Measurements from ENCODE around the gene NOP9. TPM values are rescaled to one million over a fixed set of nuclear protein-coding genes. Genes with fewer than 3 reads are reported as not detected.

Gene NOP9
- total and polyA plus RNA-seq, 9 of the 15 experiments (the other 6 are each of a cell fraction or from before 2014, with no cell fraction given), result 1.0 to 27.9 (median 15.1) TPM

GRCh38 chr14:24274101-24274543 is 25.5 kb upstream of the NOP9 start (continued):
- peak; percentile 79 for TF ChIP-seq TEAD4 (IDR thresholded peaks at IDR 0.05; ENCODE audit: low read length)
- no peak for TF ChIP-seq TEAD4 (CRISPR knock-in tag; IDR thresholded peaks at IDR 0.05; ENCODE audit: borderline replicate concordance)
- no peak for TF ChIP-seq CHD2 (IDR thresholded peaks at IDR 0.05; ENCODE audit: low read depth, low read length)
- TF ChIP-seq KDM5B (IDR thresholded peaks at IDR 0.05; ENCODE audit: insufficient replicate concordance, low read depth, low read length), result no peak
- peak; percentile 62 for TF ChIP-seq EP300 (IDR thresholded peaks at IDR 0.05; ENCODE audit: low read length)
- TF ChIP-seq, protein P1, sequence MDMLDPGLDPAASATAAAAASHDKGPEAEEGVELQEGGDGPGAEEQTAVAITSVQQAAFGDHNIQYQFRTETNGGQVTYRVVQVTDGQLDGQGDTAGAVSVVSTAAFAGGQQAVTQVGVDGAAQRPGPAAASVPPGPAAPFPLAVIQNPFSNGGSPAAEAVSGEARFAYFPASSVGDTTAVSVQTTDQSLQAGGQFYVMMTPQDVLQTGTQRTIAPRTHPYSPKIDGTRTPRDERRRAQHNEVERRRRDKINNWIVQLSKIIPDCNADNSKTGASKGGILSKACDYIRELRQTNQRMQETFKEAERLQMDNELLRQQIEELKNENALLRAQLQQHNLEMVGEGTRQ (CRISPR knock-in tag; IDR thresholded peaks at IDR 0.05), result no peak
- TF ChIP-seq MTA3 (IDR thresholded peaks at IDR 0.05; ENCODE audit: borderline replicate concordance), result 0 out of 2 replicates have a peak, but pooled peaks have one; percentile 29
- peak; percentile 82 for TF ChIP-seq SPI1 (IDR thresholded peaks at IDR 0.05; ENCODE audit: borderline replicate concordance, low read depth, low read length)
- no peak for TF ChIP-seq XRCC4 (IDR thresholded peaks at IDR 0.05; ENCODE audit: extremely low read depth, insufficient read depth, insufficient read length)
- TF ChIP-seq CTBP1 (IDR thresholded peaks at IDR 0.05; ENCODE audit: borderline replicate concordance), result peak; percentile 78; the same call in 1 of the 2 replicates
- no peak for TF ChIP-seq SIN3A (IDR thresholded peaks at IDR 0.05; ENCODE audit: borderline replicate concordance in 2 of 2, control insufficient read depth in 1 of 2, low read depth in 2 of 2, low read length in 2 of 2)
- TF ChIP-seq NFE2 (IDR thresholded peaks at IDR 0.05; ENCODE audit: low read depth), result no peak
- TF ChIP-seq, protein P2, sequence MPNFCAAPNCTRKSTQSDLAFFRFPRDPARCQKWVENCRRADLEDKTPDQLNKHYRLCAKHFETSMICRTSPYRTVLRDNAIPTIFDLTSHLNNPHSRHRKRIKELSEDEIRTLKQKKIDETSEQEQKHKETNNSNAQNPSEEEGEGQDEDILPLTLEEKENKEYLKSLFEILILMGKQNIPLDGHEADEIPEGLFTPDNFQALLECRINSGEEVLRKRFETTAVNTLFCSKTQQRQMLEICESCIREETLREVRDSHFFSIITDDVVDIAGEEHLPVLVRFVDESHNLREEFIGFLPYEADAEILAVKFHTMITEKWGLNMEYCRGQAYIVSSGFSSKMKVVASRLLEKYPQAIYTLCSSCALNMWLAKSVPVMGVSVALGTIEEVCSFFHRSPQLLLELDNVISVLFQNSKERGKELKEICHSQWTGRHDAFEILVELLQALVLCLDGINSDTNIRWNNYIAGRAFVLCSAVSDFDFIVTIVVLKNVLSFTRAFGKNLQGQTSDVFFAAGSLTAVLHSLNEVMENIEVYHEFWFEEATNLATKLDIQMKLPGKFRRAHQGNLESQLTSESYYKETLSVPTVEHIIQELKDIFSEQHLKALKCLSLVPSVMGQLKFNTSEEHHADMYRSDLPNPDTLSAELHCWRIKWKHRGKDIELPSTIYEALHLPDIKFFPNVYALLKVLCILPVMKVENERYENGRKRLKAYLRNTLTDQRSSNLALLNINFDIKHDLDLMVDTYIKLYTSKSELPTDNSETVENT (CRISPR knock-in tag; IDR thresholded peaks at IDR 0.05), result no peak
- TF ChIP-seq, protein P3, sequence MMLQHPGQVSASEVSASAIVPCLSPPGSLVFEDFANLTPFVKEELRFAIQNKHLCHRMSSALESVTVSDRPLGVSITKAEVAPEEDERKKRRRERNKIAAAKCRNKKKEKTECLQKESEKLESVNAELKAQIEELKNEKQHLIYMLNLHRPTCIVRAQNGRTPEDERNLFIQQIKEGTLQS (IDR thresholded peaks at IDR 0.05), result peak; percentile 49; the same call in 1 of the 2 replicates
- TF ChIP-seq, protein P3 (CRISPR knock-in tag; conservative IDR thresholded peaks at IDR 0.05), result no peak
- peak; percentile 86 for TF ChIP-seq CBFA2T3 (IDR thresholded peaks at IDR 0.05)
- TF ChIP-seq ZEB2 (IDR thresholded peaks at IDR 0.05), result peak; percentile 91
- peak; percentile 76 for TF ChIP-seq TAL1 (IDR thresholded peaks at IDR 0.05)
- TF ChIP-seq CREM (IDR thresholded peaks at IDR 0.05; ENCODE audit: low read depth), result peak; percentile 44; the same call in 1 of the 2 replicates
- peak; percentile 76 for TF ChIP-seq SMARCA4 (IDR thresholded peaks at IDR 0.05)
- no peak for TF ChIP-seq POLR2G (IDR thresholded peaks at IDR 0.05; ENCODE audit: low read depth, low read length)
- no peak for TF ChIP-seq BRF2 (IDR thresholded peaks at IDR 0.05; ENCODE audit: borderline replicate concordance, insufficient read depth, insufficient read length)
- TF ChIP-seq EWSR1 (IDR thresholded peaks at IDR 0.05; ENCODE audit: borderline replicate concordance, low read depth, partially characterized antibody), result no peak
- TF ChIP-seq GTF2F1 (IDR thresholded peaks at IDR 0.05; ENCODE audit: low read depth, low read length), result no peak
- peak; percentile 67 for TF ChIP-seq MTA2 (IDR thresholded peaks at IDR 0.05; ENCODE audit: low read depth)
- TF ChIP-seq ATF7 (IDR thresholded peaks at IDR 0.05), result 0 out of 2 replicates have a peak, but pooled peaks have one; percentile 34
- no peak for TF ChIP-seq KLF10 (CRISPR knock-in tag; IDR thresholded peaks at IDR 0.05)
